Neuronal stem cell (in vitro differentiated cells): Measurements from ENCODE around the gene HNRNPUL2.

ENCODE experiments used
- DNase-seq: peaks from one replicate; pipeline ENCODE4 v3.0.0-alpha.2; 2013; ENCODE audit warnings: low spot score
- H2AFZ ChIP-seq: one replicate; pipeline ENCODE4 v1.6.1; 2013; ENCODE audit warnings: mild to moderate bottlenecking, low read length, inconsistent platforms
- H2AK5ac ChIP-seq: 2 replicates; pipeline ENCODE4 v1.6.1; 2013; ENCODE audit warnings: low read depth, mild to moderate bottlenecking, inconsistent platforms, low read length, moderate library complexity, mixed read lengths
- H2BK120ac ChIP-seq: 2 replicates; pipeline ENCODE4 v1.6.1; 2013; ENCODE audit warnings: low read depth, mild to moderate bottlenecking, inconsistent platforms, low read length, moderate library complexity, mixed read lengths
- H2BK12ac ChIP-seq: one replicate; pipeline ENCODE4 v1.6.1; 2013; ENCODE audit warnings: low read length, inconsistent platforms
- H2BK15ac ChIP-seq: 2 replicates; pipeline ENCODE4 v1.6.1; 2013; ENCODE audit warnings: mild to moderate bottlenecking, low read length, inconsistent platforms, mixed read lengths
- H2BK5ac ChIP-seq: one replicate; pipeline ENCODE4 v1.6.1; 2013; ENCODE audit warnings: inconsistent platforms, mild to moderate bottlenecking, low read length, moderate library complexity
- H3K14ac ChIP-seq: one replicate; pipeline ENCODE4 v1.6.1; 2013; ENCODE audit warnings: low read length, inconsistent platforms
- H3K18ac ChIP-seq: 2 replicates; pipeline ENCODE4 v1.6.1; 2013; ENCODE audit warnings: low read length, inconsistent platforms
- H3K23ac ChIP-seq: 2 replicates; pipeline ENCODE4 v1.6.1; 2013; ENCODE audit warnings: low read depth, mild to moderate bottlenecking, mixed read lengths, low read length, inconsistent platforms; ENCODE audit not compliant: poor library complexity
- H3K27ac ChIP-seq: replicated peaks from 3 replicates; pipeline ENCODE4 v1.5.1; 2013; ENCODE audit warnings: low read length, inconsistent platforms
- H3K27me3 ChIP-seq, 3 experiments: 2 replicates each; pipeline ENCODE4 v1.6.1; 2013; ENCODE audit warnings: low read length in 3 of 3, mild to moderate bottlenecking in 2 of 3, inconsistent platforms in 1 of 3, low read depth in 1 of 3, mixed read lengths in 1 of 3, moderate library complexity in 1 of 3; ENCODE audit not compliant: control insufficient read depth in 3 of 3, insufficient read depth in 3 of 3
- H3K36me3 ChIP-seq, 2 donors: replicated peaks in 1 of 2; 2 replicates each; pipeline ENCODE4 v1.6.1; 2013; ENCODE audit warnings: low read length in 2 of 2; ENCODE audit not compliant: control insufficient read depth in 2 of 2, insufficient read depth in 2 of 2
- H3K4ac ChIP-seq: 2 replicates; pipeline ENCODE4 v1.6.1; 2013; ENCODE audit warnings: inconsistent platforms, mild to moderate bottlenecking, low read length, moderate library complexity
- H3K4me1 ChIP-seq, 2 donors: 1 replicate in 1 of 2; 2 replicates in 1 of 2; pipeline ENCODE4 v1.6.1; 2013; ENCODE audit warnings: low read length in 2 of 2, low read depth in 1 of 2; ENCODE audit not compliant: control insufficient read depth in 2 of 2, insufficient read depth in 1 of 2
- H3K4me2 ChIP-seq: one replicate; pipeline ENCODE4 v1.6.1; 2013; ENCODE audit warnings: mild to moderate bottlenecking, low read length, inconsistent platforms; ENCODE audit not compliant: insufficient read depth, poor library complexity, severe bottlenecking
- H3K4me3 ChIP-seq, 2 donors: 2 replicates each; pipeline ENCODE4 v1.5.1; 2013; ENCODE audit warnings: low read length in 2 of 2, mild to moderate bottlenecking in 2 of 2, inconsistent platforms in 1 of 2, moderate library complexity in 1 of 2
- H3K79me1 ChIP-seq: one replicate; pipeline ENCODE4 v1.6.1; 2013; ENCODE audit warnings: low read depth, mild to moderate bottlenecking, inconsistent platforms, low read length, moderate library complexity
- H3K9ac ChIP-seq: one replicate; pipeline ENCODE4 v1.6.1; 2013; ENCODE audit warnings: mild to moderate bottlenecking, low read depth, low read length, inconsistent platforms; ENCODE audit not compliant: poor library complexity
- H3K9me3 ChIP-seq, 2 donors: replicated peaks in 1 of 2; 2 replicates each; pipeline versions ENCODE3 to v1.6.1; 2013; ENCODE audit warnings: low read length in 2 of 2, mild to moderate bottlenecking in 2 of 2, inconsistent platforms in 1 of 2, low read depth in 1 of 2, mixed read lengths in 1 of 2, moderate library complexity in 1 of 2; ENCODE audit not compliant: control insufficient read depth in 2 of 2, insufficient read depth in 1 of 2
- H4K8ac ChIP-seq: one replicate; pipeline ENCODE4 v1.6.1; 2013; ENCODE audit warnings: low read depth, mild to moderate bottlenecking, inconsistent platforms, low read length, moderate library complexity
- H4K91ac ChIP-seq: one replicate; pipeline ENCODE4 v1.6.1; 2013; ENCODE audit warnings: low read length, low read depth, mild to moderate bottlenecking, inconsistent platforms; ENCODE audit not compliant: poor library complexity
- WGBS, 2 donors: extraction: QIAGEN DNeasy Blood & Tissue Kit; methylation state at CpG; one replicate each; pipeline ENCODE4 v1.1.7; 2013; ENCODE audit warnings: missing lambda C conversion rate in 2 of 2, mixed read lengths in 1 of 2; ENCODE audit not compliant: insufficient read length in 2 of 2, insufficient replicate concordance in 1 of 2; ENCODE audit errors: extremely low coverage in 2 of 2; 5-methylcytosine and 5-hydroxymethylcytosine counted together

Gene HNRNPUL2

GRCh38 chr11:62708392-62708791, 18.9 kb downstream of the HNRNPUL2 start:
- Histone ChIP-seq H2BK5ac (peak overlapping the region; percentile 85), H2AFZ (no peak overlapping the region), H3K23ac (no peak overlapping the region), H3K36me3 (peaks cover 16 to 60% of the 10 kb centered on the region in 2 donors), H3K9ac (no peak overlapping the region), H2BK120ac (peak overlapping the region; percentile 2), H2BK15ac (peak overlapping the region; percentile 20), H3K4me2 (peak overlapping the region; percentile 60), H3K18ac (no peak overlapping the region), H3K4me1 (peaks cover 23 to 31% of the 10 kb centered on the region in 2 donors), H4K91ac (no peak overlapping the region), H3K4ac (no peak overlapping the region), H2AK5ac (peak overlapping the region; percentile 36), H4K8ac (no peak overlapping the region), H3K4me3 (no peak overlapping the region), H3K27me3 (no peaks in the 10 kb centered on the region), H3K27ac (no peak overlapping the region), H3K14ac (no peak overlapping the region), H3K79me1 (no peaks in the 10 kb centered on the region), H2BK12ac (peak overlapping the region; percentile 26), H3K9me3 (no peaks in the 10 kb centered on the region)
- no CpG with 5 or more reads among the region's 5 CpGs for WGBS, 2 donors
- DNase-seq: no peak

GRCh38 chr11:62707277-62707861, 19.9 kb downstream of the HNRNPUL2 start, which contains the start of the genes BSCL2 and GNG3:
TSS of gene BSCL2 (minus strand) at chr11:62707424. CDS start at chr11:62707195, 229 bp downstream.
TSS of gene GNG3 (plus strand) at chr11:62707676. CDS start at chr11:62708296, 620 bp downstream.
- DNase-seq: peak; percentile 79
- H3K36me3 ChIP-seq: peaks cover 12 to 57% of the 10 kb centered on the region in 2 donors
- WGBS, 2 donors: no CpG with 5 or more reads among the region's 10 CpGs

DNA sequence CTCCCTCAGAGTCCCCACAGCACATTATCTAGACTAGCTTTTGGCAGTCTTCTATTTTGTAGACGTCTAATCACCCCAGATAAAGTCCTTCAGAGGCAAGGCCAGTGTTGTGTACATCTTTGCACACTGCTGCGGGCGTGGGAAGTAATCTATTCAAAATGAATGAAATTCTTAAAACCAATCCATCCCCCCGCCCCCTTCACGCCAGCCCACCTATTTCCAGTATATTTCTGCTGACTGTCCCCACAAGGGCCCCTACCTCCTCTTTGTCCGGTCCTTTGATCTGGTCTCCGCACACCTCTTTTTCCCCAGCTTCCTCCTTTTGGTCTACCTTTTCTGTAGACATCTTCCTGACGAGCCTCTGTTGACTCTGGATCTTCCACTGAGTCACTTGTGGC, 20.4 kb downstream of the HNRNPUL2 start:
- Histone ChIP-seq H3K36me3 (peaks cover 12 to 57% of the 10 kb centered on the region in 2 donors), H3K27ac (peak overlapping the region; percentile 92), H3K79me1 (no peaks in the 10 kb centered on the region), H3K14ac (no peak overlapping the region), H3K4me2 (peak overlapping the region; percentile 94), H2BK5ac (peak overlapping the region; percentile 94), H3K4me3 (peak overlapping the region; percentile 70 to 73), H2AK5ac (peak overlapping the region; percentile 88), H3K9ac (peak overlapping the region; percentile 86), H2BK15ac (no peak overlapping the region), H4K8ac (no peak overlapping the region), H2BK120ac (no peak overlapping the region), H2AFZ (peak overlapping the region; percentile 77), H3K18ac (peak overlapping the region; percentile 98), H3K9me3 (no peaks in the 10 kb centered on the region), H3K4ac (no peak overlapping the region), H3K27me3 (no peaks in the 10 kb centered on the region), H3K4me1 (peaks cover 23 to 31% of the 10 kb centered on the region in 2 donors), H2BK12ac (no peak overlapping the region), H4K91ac (no peak overlapping the region), H3K23ac (peak overlapping the region; percentile 90)
- DNase-seq: no peak
- WGBS, 2 donors: no CpG with 5 or more reads among the region's 8 CpGs

More at GRCh38 chr11:62707277-62707861, 19.9 kb downstream of the HNRNPUL2 start, which contains the start of the genes BSCL2 and GNG3:
- Histone ChIP-seq H3K79me1 (no peaks in the 10 kb centered on the region), H3K27me3 (no peaks in the 10 kb centered on the region), H2AK5ac (peak within 1 kb of the TSS; percentile 88), H3K18ac (peak within 1 kb of the TSS; percentile 98), H3K9me3 (no peaks in the 10 kb centered on the region), H2BK120ac (peak within 1 kb of the TSS; percentile 18), H2BK15ac (peak within 1 kb of the TSS; percentile 38), H3K4ac (peak within 1 kb of the TSS; percentile 97), H2BK5ac (peak within 1 kb of the TSS; percentile 94), H3K27ac (peak within 1 kb of the TSS; percentile 92), H2BK12ac (peak within 1 kb of the TSS; percentile 76), H3K9ac (peak within 1 kb of the TSS; percentile 86), H3K14ac (peak within 1 kb of the TSS; percentile 43), H3K4me1 (peaks cover 23 to 31% of the 10 kb centered on the region in 2 donors), H2AFZ (peak within 1 kb of the TSS; percentile 77), H3K4me3 (peak within 1 kb of the TSS; percentile 70 to 73), H4K8ac (no peak within 1 kb of the TSS), H3K4me2 (peak within 1 kb of the TSS; percentile 94), H4K91ac (no peak within 1 kb of the TSS), H3K23ac (peak within 1 kb of the TSS; percentile 90)
